ENCODE measurements around the gene SFRP5.

SFRP5 gene

DNA sequence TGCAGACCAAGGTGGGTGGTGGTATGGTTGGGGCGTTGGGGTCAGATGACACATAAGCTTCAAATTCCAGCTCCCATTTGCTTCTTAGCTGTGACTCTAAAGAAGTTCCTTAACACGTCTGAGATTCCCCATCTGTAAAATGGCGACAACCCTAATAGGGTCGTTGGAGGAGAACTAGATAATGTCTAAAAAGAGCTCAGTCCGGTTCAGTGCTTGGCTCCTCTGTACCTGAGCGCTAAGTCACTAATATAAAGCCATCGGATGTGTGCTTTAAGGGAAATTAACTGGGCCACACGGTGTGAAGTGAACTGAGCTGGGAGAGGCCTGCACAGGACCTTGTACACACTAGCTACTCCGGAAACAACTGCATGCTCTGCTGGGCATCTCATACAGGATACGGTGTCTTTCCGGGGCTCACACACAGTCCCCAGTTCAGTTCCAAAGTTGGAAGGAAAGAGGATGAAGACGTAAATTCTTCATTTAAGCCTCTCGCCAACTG lies 35.3 kb downstream of the SFRP5 start:
- no peak overlapping the region for H2BK15ac ChIP-seq (replicated peaks; ENCODE audit: low read depth)
- H3K4me2 ChIP-seq (ENCODE audit: low read length): peak overlapping the region; percentile 5
- H3K27ac ChIP-seq (ENCODE audit: low read depth, low read length): no peak overlapping the region
- H2AK5ac ChIP-seq (ENCODE audit: low read length): no peak overlapping the region
- H2BK120ac ChIP-seq (ENCODE audit: low read depth, low read length): no peak overlapping the region
- peaks cover 11% of the 10 kb centered on the region for H3K79me2 ChIP-seq (ENCODE audit: control insufficient read depth, insufficient read depth, low read length)
- no peaks in the 10 kb centered on the region for H3K27me3 ChIP-seq (ENCODE audit: insufficient read depth, low read length, poor library complexity)
- no peak overlapping the region for H3K23ac ChIP-seq (ENCODE audit: low read length)
- H3K36me3 ChIP-seq (ENCODE audit: control insufficient read depth, insufficient read depth, low read length): no peaks in the 10 kb centered on the region
- H4K5ac ChIP-seq (ENCODE audit: low read length): peak overlapping the region; percentile 17
- DNase-seq: no peak
- peak overlapping the region; percentile 72 for H3K56ac ChIP-seq (ENCODE audit: low read length)
- H2BK5ac ChIP-seq (ENCODE audit: low read length): no peak overlapping the region
- H3K4me3 ChIP-seq (ENCODE audit: low read length): no peak overlapping the region
- H3K4ac ChIP-seq (ENCODE audit: low read depth, low read length): no peak overlapping the region
- peaks cover 2% of the 10 kb centered on the region for H3K4me1 ChIP-seq (ENCODE audit: control insufficient read depth, low read depth, low read length)
- no peak overlapping the region for H4K8ac ChIP-seq (ENCODE audit: low read depth, low read length)
- peak overlapping the region; percentile 16 for H3K9ac ChIP-seq (ENCODE audit: low read length)
- no CpG with 5 or more reads among the region's 13 CpGs for WGBS (ENCODE audit: extremely low coverage, insufficient coverage, low lambda C conversion rate)
- no peak overlapping the region for H3K18ac ChIP-seq (ENCODE audit: low read length)
- H3K79me1 ChIP-seq (ENCODE audit: low read length): peaks cover 15% of the 10 kb centered on the region

- H3K18ac ChIP-seq (ENCODE audit: low read length): no peak overlapping the region
- H3K4me2 ChIP-seq (ENCODE audit: low read length): no peak overlapping the region
- no peak overlapping the region for H3K9ac ChIP-seq (ENCODE audit: low read length)
- no peak overlapping the region for H3K23ac ChIP-seq (ENCODE audit: low read length)
- peaks cover 2% of the 10 kb centered on the region for H3K4me1 ChIP-seq (ENCODE audit: control insufficient read depth, low read depth, low read length)
- H4K8ac ChIP-seq (ENCODE audit: low read depth, low read length): no peak overlapping the region
- H2BK15ac ChIP-seq (replicated peaks; ENCODE audit: low read depth): no peak overlapping the region
- H3K36me3 ChIP-seq (ENCODE audit: control insufficient read depth, insufficient read depth, low read length): no peaks in the 10 kb centered on the region
- peaks cover 11% of the 10 kb centered on the region for H3K79me2 ChIP-seq (ENCODE audit: control insufficient read depth, insufficient read depth, low read length)
- H3K4me3 ChIP-seq (ENCODE audit: low read length): no peak overlapping the region
- H3K27ac ChIP-seq (ENCODE audit: low read depth, low read length): no peak overlapping the region
- no peaks in the 10 kb centered on the region for H3K27me3 ChIP-seq (ENCODE audit: insufficient read depth, low read length, poor library complexity)
- H4K5ac ChIP-seq (ENCODE audit: low read length): no peak overlapping the region
- WGBS (ENCODE audit: extremely low coverage, insufficient coverage, low lambda C conversion rate): no CpG with 5 or more reads among the region's 6 CpGs
- H2BK5ac ChIP-seq (ENCODE audit: low read length): no peak overlapping the region
- H3K4ac ChIP-seq (ENCODE audit: low read depth, low read length): no peak overlapping the region
- H2AK5ac ChIP-seq (ENCODE audit: low read length): no peak overlapping the region
- H2BK120ac ChIP-seq (ENCODE audit: low read depth, low read length): no peak overlapping the region
- no peak overlapping the region for H3K56ac ChIP-seq (ENCODE audit: low read length)
- peaks cover 7% of the 10 kb centered on the region for H3K79me1 ChIP-seq (ENCODE audit: low read length)
- no peak for DNase-seq
Observed at GRCh38 chr10:97734021-97734420, 37.8 kb downstream of the SFRP5 start.

DNA sequence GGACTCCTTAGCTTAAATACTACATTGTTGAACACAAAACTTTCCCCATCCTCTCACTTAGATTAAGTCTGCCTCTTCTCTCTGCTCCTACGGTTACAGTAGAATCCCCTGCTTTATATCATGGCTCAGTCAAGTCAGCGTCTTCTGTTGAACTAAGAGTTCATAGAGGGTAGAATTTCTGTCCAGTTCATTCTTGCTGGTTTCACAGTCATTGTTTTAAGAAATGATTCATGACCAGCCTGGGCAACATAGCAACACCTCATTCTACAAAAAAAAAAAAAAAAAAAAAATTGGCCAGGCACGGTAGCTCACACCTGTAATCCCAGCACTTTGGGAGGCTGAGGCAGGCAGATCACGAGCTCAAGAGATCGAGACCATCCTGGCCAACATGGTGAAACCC lies 38.5 kb downstream of the SFRP5 start:
- Histone ChIP-seq H3K56ac (ENCODE audit: low read length) (no peak overlapping the region), H2BK5ac (ENCODE audit: low read length) (no peak overlapping the region), H3K4me2 (ENCODE audit: low read length) (no peak overlapping the region), H2AK5ac (ENCODE audit: low read length) (no peak overlapping the region), H3K27ac (ENCODE audit: low read depth, low read length) (no peak overlapping the region), H3K4me1 (ENCODE audit: control insufficient read depth, low read depth, low read length) (peaks cover 2% of the 10 kb centered on the region), H2BK120ac (ENCODE audit: low read depth, low read length) (no peak overlapping the region), H4K5ac (ENCODE audit: low read length) (no peak overlapping the region), H3K36me3 (ENCODE audit: control insufficient read depth, insufficient read depth, low read length) (no peaks in the 10 kb centered on the region), H3K4me3 (ENCODE audit: low read length) (no peak overlapping the region), H2BK15ac (replicated peaks; ENCODE audit: low read depth) (no peak overlapping the region), H3K79me2 (ENCODE audit: control insufficient read depth, insufficient read depth, low read length) (peaks cover 6% of the 10 kb centered on the region), H3K4ac (ENCODE audit: low read depth, low read length) (no peak overlapping the region), H3K27me3 (ENCODE audit: insufficient read depth, low read length, poor library complexity) (no peaks in the 10 kb centered on the region), H3K79me1 (ENCODE audit: low read length) (peaks cover 3% of the 10 kb centered on the region), H4K8ac (ENCODE audit: low read depth, low read length) (no peak overlapping the region), H3K23ac (ENCODE audit: low read length) (no peak overlapping the region), H3K18ac (ENCODE audit: low read length) (no peak overlapping the region), H3K9ac (ENCODE audit: low read length) (no peak overlapping the region)
- no CpG with 5 or more reads among the region's 5 CpGs for WGBS (ENCODE audit: extremely low coverage, insufficient coverage, low lambda C conversion rate)
- DNase-seq: no peak

DNA sequence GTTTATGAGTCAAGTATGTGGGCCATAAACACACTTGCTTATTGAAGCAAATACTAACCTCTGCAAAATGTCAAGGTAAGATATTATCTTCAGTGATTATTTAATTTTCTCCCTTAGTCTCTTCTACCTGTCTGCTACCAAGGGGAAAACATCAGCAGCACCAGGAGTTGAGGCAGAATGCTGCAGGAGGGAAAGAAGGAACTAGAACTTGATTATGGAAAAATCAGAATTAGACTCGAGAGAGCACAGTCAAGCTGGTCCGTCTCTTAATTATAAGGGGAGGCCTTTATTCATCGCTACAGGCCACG lies 39.8 kb downstream of the SFRP5 start:
- H3K9ac ChIP-seq (ENCODE audit: low read length): no peak overlapping the region
- H3K4me3 ChIP-seq (ENCODE audit: low read length): no peak overlapping the region
- no peak overlapping the region for H3K27ac ChIP-seq (ENCODE audit: low read depth, low read length)
- H3K27me3 ChIP-seq (ENCODE audit: insufficient read depth, low read length, poor library complexity): no peaks in the 10 kb centered on the region
- no peak overlapping the region for H2BK120ac ChIP-seq (ENCODE audit: low read depth, low read length)
- no peaks in the 10 kb centered on the region for H3K79me1 ChIP-seq (ENCODE audit: low read length)
- H3K23ac ChIP-seq (ENCODE audit: low read length): no peak overlapping the region
- H3K18ac ChIP-seq (ENCODE audit: low read length): no peak overlapping the region
- no peak overlapping the region for H4K8ac ChIP-seq (ENCODE audit: low read depth, low read length)
- no CpG with 5 or more reads among the region's 4 CpGs for WGBS (ENCODE audit: extremely low coverage, insufficient coverage, low lambda C conversion rate)
- no peak overlapping the region for H4K5ac ChIP-seq (ENCODE audit: low read length)
- no peak overlapping the region for H2AK5ac ChIP-seq (ENCODE audit: low read length)
- no peak overlapping the region for H3K4me2 ChIP-seq (ENCODE audit: low read length)
- no peaks in the 10 kb centered on the region for H3K4me1 ChIP-seq (ENCODE audit: control insufficient read depth, low read depth, low read length)
- no peak for DNase-seq
- no peaks in the 10 kb centered on the region for H3K36me3 ChIP-seq (ENCODE audit: control insufficient read depth, insufficient read depth, low read length)
- no peak overlapping the region for H3K56ac ChIP-seq (ENCODE audit: low read length)
- no peaks in the 10 kb centered on the region for H3K79me2 ChIP-seq (ENCODE audit: control insufficient read depth, insufficient read depth, low read length)
- no peak overlapping the region for H3K4ac ChIP-seq (ENCODE audit: low read depth, low read length)
- H2BK5ac ChIP-seq (ENCODE audit: low read length): no peak overlapping the region
- H2BK15ac ChIP-seq (replicated peaks; ENCODE audit: low read depth): no peak overlapping the region

DNA sequence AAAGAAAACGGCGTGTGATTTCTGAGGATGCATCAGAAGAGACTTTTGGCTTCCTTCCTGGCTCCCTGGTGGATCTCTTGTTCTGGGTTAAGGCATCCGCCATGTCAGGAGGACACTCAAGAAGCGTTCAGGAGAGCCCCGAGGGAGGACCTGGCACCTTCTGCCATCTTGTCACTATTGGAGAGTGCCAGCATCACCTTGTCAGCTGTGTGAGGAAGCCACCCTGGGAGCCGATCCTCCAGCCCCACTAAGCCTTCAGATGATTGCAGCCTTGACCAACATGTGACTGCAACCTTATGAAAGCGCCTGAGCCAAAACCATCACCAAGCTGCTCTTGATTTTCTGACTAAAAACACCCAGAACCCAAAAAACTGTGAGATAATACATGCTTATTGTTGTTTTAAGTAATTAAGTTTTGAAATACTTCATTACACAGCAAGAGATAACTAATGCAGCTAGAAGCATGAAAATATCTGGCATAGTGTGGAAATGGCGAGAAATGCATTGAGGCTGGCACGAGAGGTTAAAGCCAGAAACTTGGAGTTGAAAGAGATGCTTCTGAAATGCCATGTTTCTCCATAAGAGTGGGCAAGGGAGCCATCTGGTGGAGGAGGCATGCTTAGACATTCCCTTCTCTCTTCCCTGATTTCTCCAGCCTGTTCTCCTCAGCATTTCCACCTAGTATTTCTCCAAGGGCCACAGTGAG lies 40.3 kb downstream of the SFRP5 start:
- WGBS (ENCODE audit: extremely low coverage, insufficient coverage, low lambda C conversion rate): no CpG with 5 or more reads among the region's 9 CpGs
- Histone ChIP-seq H3K4me2 (ENCODE audit: low read length) (no peak overlapping the region), H4K5ac (ENCODE audit: low read length) (no peak overlapping the region), H3K27ac (ENCODE audit: low read depth, low read length) (no peak overlapping the region), H2BK15ac (replicated peaks; ENCODE audit: low read depth) (no peak overlapping the region), H4K8ac (ENCODE audit: low read depth, low read length) (no peak overlapping the region), H3K4me3 (ENCODE audit: low read length) (no peak overlapping the region), H3K56ac (ENCODE audit: low read length) (no peak overlapping the region), H3K4me1 (ENCODE audit: control insufficient read depth, low read depth, low read length) (no peaks in the 10 kb centered on the region), H3K18ac (ENCODE audit: low read length) (no peak overlapping the region), H2BK120ac (ENCODE audit: low read depth, low read length) (no peak overlapping the region), H3K27me3 (ENCODE audit: insufficient read depth, low read length, poor library complexity) (no peaks in the 10 kb centered on the region), H3K79me1 (ENCODE audit: low read length) (no peaks in the 10 kb centered on the region), H2AK5ac (ENCODE audit: low read length) (no peak overlapping the region), H3K9ac (ENCODE audit: low read length) (no peak overlapping the region), H3K23ac (ENCODE audit: low read length) (no peak overlapping the region), H3K4ac (ENCODE audit: low read depth, low read length) (no peak overlapping the region), H3K36me3 (ENCODE audit: control insufficient read depth, insufficient read depth, low read length) (no peaks in the 10 kb centered on the region), H3K79me2 (ENCODE audit: control insufficient read depth, insufficient read depth, low read length) (no peaks in the 10 kb centered on the region), H2BK5ac (ENCODE audit: low read length) (no peak overlapping the region)
- DNase-seq: peak; percentile 76

GRCh38 chr10:97729014-97729413 lies 42.8 kb downstream of the SFRP5 start:
- DNase-seq: no peak
- Histone ChIP-seq H4K8ac (ENCODE audit: low read depth, low read length) (no peak overlapping the region), H3K18ac (ENCODE audit: low read length) (no peak overlapping the region), H2BK120ac (ENCODE audit: low read depth, low read length) (no peak overlapping the region), H3K36me3 (ENCODE audit: control insufficient read depth, insufficient read depth, low read length) (no peaks in the 10 kb centered on the region), H3K27me3 (ENCODE audit: insufficient read depth, low read length, poor library complexity) (no peaks in the 10 kb centered on the region), H2AK5ac (ENCODE audit: low read length) (no peak overlapping the region), H3K79me2 (ENCODE audit: control insufficient read depth, insufficient read depth, low read length) (no peaks in the 10 kb centered on the region), H3K4ac (ENCODE audit: low read depth, low read length) (no peak overlapping the region), H3K79me1 (ENCODE audit: low read length) (no peaks in the 10 kb centered on the region), H3K4me1 (ENCODE audit: control insufficient read depth, low read depth, low read length) (no peaks in the 10 kb centered on the region), H3K4me3 (ENCODE audit: low read length) (no peak overlapping the region), H3K9ac (ENCODE audit: low read length) (no peak overlapping the region), H4K5ac (ENCODE audit: low read length) (no peak overlapping the region), H3K27ac (ENCODE audit: low read depth, low read length) (no peak overlapping the region), H2BK15ac (replicated peaks; ENCODE audit: low read depth) (no peak overlapping the region), H3K56ac (ENCODE audit: low read length) (no peak overlapping the region), H2BK5ac (ENCODE audit: low read length) (no peak overlapping the region), H3K4me2 (ENCODE audit: low read length) (no peak overlapping the region), H3K23ac (ENCODE audit: low read length) (no peak overlapping the region)
- no CpG with 5 or more reads among the region's 5 CpGs for WGBS (ENCODE audit: extremely low coverage, insufficient coverage, low lambda C conversion rate)
